NCI-H128 (cell line): ENCODE data around the gene SHISA4.
"Not testable (repeated sequence)": the region's sequence is repeated elsewhere in the genome, so short reads cannot be mapped to it uniquely, and the experiment has no call there.

Experiments
- DNase-seq: peaks from one replicate; lab custom pipeline; 2025; ENCODE audit not compliant: unreplicated experiment; lab: John Stamatoyannopoulos, UW

The SHISA4 gene, protein sequence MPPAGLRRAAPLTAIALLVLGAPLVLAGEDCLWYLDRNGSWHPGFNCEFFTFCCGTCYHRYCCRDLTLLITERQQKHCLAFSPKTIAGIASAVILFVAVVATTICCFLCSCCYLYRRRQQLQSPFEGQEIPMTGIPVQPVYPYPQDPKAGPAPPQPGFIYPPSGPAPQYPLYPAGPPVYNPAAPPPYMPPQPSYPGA

DNA sequence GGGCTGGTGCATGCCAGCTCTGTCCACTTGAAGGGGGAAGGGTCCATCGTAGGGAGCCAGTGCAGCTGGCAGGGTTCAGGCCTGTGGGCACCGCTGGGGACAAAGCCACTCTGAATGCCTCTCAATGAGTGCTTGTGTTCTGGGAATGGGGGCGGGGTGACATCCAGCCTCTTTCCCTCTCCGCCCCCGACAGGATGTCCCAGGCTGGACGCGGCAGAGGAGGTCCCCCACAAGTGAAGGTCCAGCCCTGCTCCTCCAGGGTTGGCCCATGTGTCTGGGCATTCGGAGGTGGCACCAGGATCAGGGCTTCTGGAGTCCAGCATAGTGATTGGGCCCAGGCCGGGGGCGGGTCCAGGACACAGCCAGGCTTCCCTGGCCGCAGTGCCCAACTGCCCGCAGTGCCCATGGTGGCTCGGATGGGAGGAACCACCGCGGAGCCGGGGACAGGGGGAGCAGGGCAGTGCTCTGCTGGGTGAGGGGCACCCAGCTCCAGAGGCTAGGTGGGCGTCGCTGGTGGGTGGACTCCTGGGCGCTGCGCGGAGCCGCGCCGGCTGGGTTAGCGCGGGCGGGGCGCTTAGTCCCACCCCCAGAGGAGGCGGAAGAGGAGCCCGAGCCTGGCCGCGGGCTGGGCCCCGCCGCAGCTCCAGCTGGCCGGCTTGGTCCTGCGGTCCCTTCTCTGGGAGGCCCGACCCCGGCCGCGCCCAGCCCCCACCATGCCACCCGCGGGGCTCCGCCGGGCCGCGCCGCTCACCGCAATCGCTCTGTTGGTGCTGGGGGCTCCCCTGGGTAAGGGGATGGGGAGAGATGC lies at the start of gene SHISA4:
TSS of gene SHISA4 (plus strand) at position 617 of the 808 bp plus-strand sequence. CDS start at position 714, 97 bp downstream.
- DNase-seq = no peak

GRCh38 chr1:201839089-201839488 lies 49.6 kb upstream of the SHISA4 start:
- DNase-seq = not testable (repeated sequence)

- no peak for DNase-seq
These were observed 48.6 kb upstream of the SHISA4 start for GRCh38 chr1:201840055-201840454.

DNA sequence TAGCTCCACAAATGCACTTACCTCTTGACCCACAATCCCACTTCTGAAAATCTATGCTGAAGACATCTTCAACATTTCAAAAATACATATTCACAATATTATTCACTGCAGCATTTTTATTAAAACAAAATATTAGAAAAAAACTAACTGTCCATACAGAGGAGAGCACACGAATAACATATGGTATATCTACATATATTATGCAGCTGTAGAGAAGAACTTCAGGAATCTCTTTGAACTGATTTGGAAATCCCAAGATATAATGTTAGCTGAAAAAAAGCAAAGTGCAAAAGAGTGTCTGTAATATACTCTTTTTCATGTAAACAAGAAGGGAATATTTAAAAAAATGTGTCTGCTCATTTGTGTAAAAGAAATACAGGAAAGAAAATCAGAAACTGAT lies 48.2 kb upstream of the SHISA4 start:
- DNase-seq = no peak

- DNase-seq = no peak
These were observed 47.3 kb upstream of the SHISA4 start for GRCh38 chr1:201841265-201841912.

DNA sequence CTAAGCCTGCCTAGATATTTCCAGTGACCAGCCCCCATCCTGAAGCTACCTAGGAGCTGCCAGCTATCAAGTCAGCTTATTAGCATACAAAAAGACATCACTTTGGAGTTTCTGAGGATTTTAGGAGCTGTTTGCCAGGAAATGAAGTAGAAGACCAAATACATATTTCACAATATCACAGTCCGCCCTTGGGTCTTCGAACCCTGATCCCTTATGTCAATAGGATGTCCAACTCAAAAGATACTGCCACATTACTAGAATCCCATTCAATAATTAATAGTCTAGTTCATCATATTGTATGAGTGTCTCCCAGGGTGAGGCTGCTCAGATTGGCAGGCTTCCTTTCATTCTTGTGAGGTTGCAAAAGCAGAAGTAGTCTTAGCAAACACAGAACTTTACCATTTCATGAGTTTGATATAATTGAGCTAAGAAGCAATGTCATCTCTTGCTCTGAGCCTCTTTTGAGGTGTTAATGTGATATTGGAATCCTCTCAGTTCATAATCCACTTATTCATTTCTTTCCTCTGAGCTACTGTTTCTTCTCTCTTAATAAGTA lies 46.1 kb upstream of the SHISA4 start:
- DNase-seq = no peak

DNA sequence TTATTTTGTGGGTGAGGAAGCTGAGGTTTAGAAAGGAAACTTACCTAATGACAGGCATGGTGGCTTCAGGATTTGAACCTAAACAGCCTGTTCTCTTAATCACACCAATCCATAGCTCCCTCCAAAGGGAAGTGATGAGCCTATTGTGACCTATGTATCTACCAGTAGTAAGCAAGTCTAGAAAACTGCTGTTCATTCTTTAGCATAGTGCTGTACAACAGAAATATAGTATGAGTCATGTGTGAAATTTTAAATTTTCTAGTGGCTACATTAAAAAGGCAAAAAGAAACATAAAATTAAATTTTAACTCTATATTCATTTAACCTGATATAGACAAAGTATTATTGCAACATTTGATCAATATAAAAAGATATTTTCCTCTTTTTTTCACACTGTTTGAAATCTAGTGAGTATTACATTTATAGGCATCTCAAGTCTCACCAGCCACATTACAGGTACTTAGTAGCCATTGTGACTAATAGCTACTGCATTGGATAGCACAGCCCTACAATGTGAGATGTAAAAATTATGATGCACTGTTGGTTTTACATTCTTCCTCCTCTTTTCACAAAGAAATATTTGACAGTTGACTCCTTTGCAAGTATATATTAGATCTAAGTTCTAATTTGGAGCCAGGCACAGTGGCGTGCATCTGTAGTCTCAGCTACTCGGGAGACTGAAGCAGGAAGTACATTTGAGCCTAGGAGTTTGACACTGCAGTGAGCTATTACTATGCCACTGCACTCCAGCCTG lies 43.2 kb upstream of the SHISA4 start:
- DNase-seq = no peak

- no peak for DNase-seq
These were observed 41.5 kb upstream of the SHISA4 start for GRCh38 chr1:201847150-201847549.

- DNase-seq = no peak
These were observed 40.5 kb upstream of the SHISA4 start for GRCh38 chr1:201848230-201848629.

DNA sequence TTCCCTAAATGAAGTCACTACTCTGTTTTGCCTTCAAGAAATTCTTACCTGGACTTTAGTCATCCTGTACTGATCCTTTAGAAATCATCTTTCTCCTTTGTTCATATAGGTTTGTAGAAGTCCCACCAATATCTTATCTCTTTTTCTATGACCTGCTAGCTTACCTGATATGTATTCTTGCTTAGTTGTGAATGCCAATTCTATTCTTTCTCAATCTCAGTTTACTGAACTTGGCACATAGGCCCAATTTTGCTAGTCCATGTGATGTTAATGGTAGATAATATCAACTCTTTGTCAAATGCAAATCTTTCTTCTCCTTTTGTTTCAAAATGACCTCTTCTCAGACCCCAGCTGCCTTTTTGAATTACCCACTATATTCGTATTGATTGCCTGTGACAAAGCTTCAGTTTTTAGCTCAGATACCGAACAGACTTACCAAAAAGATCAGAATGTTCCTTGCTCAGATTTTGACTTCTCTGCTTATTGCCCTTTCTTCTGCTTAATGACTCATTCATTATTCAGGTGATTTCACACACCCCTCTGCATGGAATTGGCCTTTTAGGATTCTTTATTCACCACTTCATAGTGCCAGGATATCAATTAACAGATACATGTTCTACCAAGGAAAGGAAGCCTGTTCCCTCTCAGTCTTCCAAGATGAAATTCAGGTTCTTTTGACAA lies 39.2 kb upstream of the SHISA4 start:
- DNase-seq = no peak

DNA sequence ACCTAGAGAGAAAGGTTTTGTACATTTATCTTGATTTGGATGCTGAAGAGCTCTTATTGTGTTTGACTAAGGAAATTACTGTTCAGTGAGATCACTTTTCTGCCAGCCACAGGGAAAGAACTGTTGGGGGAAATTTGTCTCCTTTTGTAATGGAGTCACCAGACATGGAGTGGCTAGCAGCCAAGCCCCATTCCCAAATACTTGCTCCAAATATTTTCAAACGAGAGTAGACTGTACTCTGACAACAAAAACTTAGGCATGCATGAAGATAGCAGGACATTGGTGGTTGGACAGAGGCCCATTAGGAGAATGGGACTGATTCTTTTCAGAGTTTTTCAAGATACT lies 38.7 kb upstream of the SHISA4 start:
- no peak for DNase-seq

GRCh38 chr1:201851949-201852348 lies 36.7 kb upstream of the SHISA4 start:
- DNase-seq = no peak

- DNase-seq = not testable (repeated sequence)
These were observed 32.0 kb upstream of the SHISA4 start for GRCh38 chr1:201856722-201857121.

- no peak for DNase-seq
These were observed 29.3 kb upstream of the SHISA4 start for GRCh38 chr1:201859424-201859823.

- no peak for DNase-seq
These were observed 27.2 kb upstream of the SHISA4 start for GRCh38 chr1:201861448-201861847.

DNA sequence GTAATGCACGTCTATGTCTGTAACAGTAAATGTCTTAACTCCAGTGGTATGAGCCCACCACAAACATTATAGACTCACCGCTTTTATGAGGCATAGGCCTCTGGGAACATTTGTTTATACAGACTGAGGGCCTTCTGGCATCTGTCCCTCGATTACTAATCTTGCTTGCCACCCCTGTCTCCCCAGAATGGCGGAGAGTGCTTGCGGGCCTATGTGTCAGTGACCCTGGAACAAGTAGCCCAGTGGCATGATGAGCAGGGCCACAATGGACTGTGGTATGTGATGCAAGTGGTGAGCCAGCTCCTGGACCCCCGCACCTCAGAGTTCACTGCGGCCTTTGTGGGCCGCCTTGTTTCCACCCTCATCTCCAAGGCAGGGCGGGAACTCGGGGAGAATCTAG lies 18.3 kb upstream of the SHISA4 start:
- no peak for DNase-seq

DNA sequence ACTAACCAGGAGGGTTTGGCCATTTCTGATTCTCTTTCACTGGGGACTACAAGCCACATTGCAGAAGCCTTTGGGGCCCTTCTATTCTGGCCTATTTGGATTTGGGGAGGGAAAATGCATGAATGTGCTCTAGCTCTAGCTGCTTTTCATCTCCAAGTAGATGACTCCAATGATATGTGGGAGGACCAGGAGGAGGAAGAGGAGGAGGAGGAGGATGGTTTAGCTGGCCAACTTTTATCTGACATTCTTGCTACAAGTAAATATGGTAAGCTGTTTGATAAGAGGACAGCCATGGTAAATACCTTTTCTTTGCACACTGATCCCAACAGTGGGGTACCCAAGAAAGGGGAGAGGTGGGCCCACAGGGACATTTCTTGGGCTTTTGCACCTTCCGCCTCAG lies 14.0 kb upstream of the SHISA4 start:
- no peak for DNase-seq

- DNase-seq = no peak
These were observed 12.4 kb upstream of the SHISA4 start for GRCh38 chr1:201876148-201876818.

- no peak for DNase-seq
These were observed 10.8 kb upstream of the SHISA4 start for GRCh38 chr1:201877877-201878401.
